ENCODE data around the gene AKR1D1. TPM values are rescaled to one million over a fixed set of nuclear protein-coding genes. Genes with fewer than 3 reads are reported as not detected.

Gene AKR1D1
- total and polyA plus RNA-seq, 2 of the 13 experiments (the other 11 are each of a cell fraction or from before 2014, with no cell fraction given), result 6.9 to 37.0 TPM

GRCh38 chr7:138158739-138159528 is 82.7 kb downstream of the AKR1D1 start (continued):
- TF ChIP-seq, protein P1, sequence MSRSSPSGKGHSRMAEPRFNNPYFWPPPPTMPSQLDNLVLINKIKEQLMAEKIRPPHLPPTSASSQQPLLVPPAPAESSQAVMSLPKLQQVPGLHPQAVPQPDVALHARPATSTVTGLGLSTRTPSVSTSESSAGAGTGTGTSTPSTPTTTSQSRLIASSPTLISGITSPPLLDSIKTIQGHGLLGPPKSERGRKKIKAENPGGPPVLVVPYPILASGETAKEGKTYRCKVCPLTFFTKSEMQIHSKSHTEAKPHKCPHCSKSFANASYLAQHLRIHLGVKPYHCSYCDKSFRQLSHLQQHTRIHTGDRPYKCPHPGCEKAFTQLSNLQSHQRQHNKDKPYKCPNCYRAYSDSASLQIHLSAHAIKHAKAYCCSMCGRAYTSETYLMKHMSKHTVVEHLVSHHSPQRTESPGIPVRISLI (CRISPR knock-in tag; IDR thresholded peaks at IDR 0.05; ENCODE audit: borderline replicate concordance), result peak; percentile 80
- TF ChIP-seq ZMYM4 (CRISPR knock-in tag; IDR thresholded peaks at IDR 0.05) (peak; percentile 86), MTERF4 (CRISPR knock-in tag; IDR thresholded peaks at IDR 0.05) (no peak), SALL1 (CRISPR knock-in tag; IDR thresholded peaks at IDR 0.05) (peak; percentile 85), CREM (IDR thresholded peaks at IDR 0.05) (peak; percentile 59; the same call in 1 of the 2 replicates), CREM (CRISPR knock-in tag; IDR thresholded peaks at IDR 0.05) (no peak), ZNF773 (CRISPR knock-in tag; IDR thresholded peaks at IDR 0.05; ENCODE audit: borderline replicate concordance) (no peak), HMGXB4 (CRISPR knock-in tag; IDR thresholded peaks at IDR 0.05; ENCODE audit: borderline replicate concordance in 1 of 2, low read depth in 1 of 2) (0 out of 4 replicates have a peak, but pooled peaks of 1 of the 2 experiments have one; percentile 35), ZKSCAN8 (CRISPR knock-in tag; IDR thresholded peaks at IDR 0.05; ENCODE audit: borderline replicate concordance) (0 out of 2 replicates have a peak, but pooled peaks have one; percentile 60), HDAC6 (IDR thresholded peaks at IDR 0.05; ENCODE audit: low read depth, low read length) (no peak)
- TF ChIP-seq, protein P2, sequence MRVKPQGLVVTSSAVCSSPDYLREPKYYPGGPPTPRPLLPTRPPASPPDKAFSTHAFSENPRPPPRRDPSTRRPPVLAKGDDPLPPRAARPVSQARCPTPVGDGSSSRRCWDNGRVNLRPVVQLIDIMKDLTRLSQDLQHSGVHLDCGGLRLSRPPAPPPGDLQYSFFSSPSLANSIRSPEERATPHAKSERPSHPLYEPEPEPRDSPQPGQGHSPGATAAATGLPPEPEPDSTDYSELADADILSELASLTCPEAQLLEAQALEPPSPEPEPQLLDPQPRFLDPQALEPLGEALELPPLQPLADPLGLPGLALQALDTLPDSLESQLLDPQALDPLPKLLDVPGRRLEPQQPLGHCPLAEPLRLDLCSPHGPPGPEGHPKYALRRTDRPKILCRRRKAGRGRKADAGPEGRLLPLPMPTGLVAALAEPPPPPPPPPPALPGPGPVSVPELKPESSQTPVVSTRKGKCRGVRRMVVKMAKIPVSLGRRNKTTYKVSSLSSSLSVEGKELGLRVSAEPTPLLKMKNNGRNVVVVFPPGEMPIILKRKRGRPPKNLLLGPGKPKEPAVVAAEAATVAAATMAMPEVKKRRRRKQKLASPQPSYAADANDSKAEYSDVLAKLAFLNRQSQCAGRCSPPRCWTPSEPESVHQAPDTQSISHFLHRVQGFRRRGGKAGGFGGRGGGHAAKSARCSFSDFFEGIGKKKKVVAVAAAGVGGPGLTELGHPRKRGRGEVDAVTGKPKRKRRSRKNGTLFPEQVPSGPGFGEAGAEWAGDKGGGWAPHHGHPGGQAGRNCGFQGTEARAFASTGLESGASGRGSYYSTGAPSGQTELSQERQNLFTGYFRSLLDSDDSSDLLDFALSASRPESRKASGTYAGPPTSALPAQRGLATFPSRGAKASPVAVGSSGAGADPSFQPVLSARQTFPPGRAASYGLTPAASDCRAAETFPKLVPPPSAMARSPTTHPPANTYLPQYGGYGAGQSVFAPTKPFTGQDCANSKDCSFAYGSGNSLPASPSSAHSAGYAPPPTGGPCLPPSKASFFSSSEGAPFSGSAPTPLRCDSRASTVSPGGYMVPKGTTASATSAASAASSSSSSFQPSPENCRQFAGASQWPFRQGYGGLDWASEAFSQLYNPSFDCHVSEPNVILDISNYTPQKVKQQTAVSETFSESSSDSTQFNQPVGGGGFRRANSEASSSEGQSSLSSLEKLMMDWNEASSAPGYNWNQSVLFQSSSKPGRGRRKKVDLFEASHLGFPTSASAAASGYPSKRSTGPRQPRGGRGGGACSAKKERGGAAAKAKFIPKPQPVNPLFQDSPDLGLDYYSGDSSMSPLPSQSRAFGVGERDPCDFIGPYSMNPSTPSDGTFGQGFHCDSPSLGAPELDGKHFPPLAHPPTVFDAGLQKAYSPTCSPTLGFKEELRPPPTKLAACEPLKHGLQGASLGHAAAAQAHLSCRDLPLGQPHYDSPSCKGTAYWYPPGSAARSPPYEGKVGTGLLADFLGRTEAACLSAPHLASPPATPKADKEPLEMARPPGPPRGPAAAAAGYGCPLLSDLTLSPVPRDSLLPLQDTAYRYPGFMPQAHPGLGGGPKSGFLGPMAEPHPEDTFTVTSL (CRISPR knock-in tag; IDR thresholded peaks at IDR 0.05; ENCODE audit: borderline replicate concordance), result peak; percentile 12; the same call in 1 of the 2 replicates
- TF ChIP-seq, protein P3, sequence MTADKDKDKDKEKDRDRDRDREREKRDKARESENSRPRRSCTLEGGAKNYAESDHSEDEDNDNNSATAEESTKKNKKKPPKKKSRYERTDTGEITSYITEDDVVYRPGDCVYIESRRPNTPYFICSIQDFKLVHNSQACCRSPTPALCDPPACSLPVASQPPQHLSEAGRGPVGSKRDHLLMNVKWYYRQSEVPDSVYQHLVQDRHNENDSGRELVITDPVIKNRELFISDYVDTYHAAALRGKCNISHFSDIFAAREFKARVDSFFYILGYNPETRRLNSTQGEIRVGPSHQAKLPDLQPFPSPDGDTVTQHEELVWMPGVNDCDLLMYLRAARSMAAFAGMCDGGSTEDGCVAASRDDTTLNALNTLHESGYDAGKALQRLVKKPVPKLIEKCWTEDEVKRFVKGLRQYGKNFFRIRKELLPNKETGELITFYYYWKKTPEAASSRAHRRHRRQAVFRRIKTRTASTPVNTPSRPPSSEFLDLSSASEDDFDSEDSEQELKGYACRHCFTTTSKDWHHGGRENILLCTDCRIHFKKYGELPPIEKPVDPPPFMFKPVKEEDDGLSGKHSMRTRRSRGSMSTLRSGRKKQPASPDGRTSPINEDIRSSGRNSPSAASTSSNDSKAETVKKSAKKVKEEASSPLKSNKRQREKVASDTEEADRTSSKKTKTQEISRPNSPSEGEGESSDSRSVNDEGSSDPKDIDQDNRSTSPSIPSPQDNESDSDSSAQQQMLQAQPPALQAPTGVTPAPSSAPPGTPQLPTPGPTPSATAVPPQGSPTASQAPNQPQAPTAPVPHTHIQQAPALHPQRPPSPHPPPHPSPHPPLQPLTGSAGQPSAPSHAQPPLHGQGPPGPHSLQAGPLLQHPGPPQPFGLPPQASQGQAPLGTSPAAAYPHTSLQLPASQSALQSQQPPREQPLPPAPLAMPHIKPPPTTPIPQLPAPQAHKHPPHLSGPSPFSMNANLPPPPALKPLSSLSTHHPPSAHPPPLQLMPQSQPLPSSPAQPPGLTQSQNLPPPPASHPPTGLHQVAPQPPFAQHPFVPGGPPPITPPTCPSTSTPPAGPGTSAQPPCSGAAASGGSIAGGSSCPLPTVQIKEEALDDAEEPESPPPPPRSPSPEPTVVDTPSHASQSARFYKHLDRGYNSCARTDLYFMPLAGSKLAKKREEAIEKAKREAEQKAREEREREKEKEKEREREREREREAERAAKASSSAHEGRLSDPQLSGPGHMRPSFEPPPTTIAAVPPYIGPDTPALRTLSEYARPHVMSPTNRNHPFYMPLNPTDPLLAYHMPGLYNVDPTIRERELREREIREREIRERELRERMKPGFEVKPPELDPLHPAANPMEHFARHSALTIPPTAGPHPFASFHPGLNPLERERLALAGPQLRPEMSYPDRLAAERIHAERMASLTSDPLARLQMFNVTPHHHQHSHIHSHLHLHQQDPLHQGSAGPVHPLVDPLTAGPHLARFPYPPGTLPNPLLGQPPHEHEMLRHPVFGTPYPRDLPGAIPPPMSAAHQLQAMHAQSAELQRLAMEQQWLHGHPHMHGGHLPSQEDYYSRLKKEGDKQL (CRISPR knock-in tag; IDR thresholded peaks at IDR 0.05; ENCODE audit: low read depth), result peak; percentile 65; the same call in 1 of the 2 replicates

All from HepG2 (cell line).